22Rv1 (cell line): ENCODE data around the gene CYB5B.

Source experiments
- ZFX ChIP-seq: fragments of 450-650 bp; IDR thresholded peaks from 2 replicates; pipeline ENCODE4 v1.6.1; 2017; ENCODE audit warnings: antibody characterized with exemption, borderline replicate concordance
- TF ChIP-seq, protein P1 (sequence below): fragments of 450-650 bp; IDR thresholded peaks from 2 replicates; pipeline ENCODE4 v1.5.1; 2017; ENCODE audit warnings: mild to moderate bottlenecking

DNA sequence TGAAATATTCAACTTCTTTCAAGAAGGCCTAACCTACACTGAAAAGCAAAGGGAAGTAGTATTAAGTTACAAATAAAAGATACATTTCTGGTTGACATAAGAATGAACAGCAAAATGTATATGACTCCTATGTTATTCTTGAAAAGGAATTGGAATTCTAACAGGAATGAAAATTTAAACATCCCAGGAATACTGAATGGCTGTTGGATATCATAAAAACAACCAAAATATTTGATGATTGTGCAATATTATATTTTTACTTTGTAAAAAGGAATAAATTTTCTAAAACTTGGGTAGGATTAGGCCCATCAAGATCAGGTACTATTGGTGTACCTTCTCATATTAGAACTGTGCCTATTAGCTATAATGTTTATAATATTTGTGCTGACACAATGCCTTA is 50.0 kb downstream of the CYB5B start:
- TF ChIP-seq, protein P1, sequence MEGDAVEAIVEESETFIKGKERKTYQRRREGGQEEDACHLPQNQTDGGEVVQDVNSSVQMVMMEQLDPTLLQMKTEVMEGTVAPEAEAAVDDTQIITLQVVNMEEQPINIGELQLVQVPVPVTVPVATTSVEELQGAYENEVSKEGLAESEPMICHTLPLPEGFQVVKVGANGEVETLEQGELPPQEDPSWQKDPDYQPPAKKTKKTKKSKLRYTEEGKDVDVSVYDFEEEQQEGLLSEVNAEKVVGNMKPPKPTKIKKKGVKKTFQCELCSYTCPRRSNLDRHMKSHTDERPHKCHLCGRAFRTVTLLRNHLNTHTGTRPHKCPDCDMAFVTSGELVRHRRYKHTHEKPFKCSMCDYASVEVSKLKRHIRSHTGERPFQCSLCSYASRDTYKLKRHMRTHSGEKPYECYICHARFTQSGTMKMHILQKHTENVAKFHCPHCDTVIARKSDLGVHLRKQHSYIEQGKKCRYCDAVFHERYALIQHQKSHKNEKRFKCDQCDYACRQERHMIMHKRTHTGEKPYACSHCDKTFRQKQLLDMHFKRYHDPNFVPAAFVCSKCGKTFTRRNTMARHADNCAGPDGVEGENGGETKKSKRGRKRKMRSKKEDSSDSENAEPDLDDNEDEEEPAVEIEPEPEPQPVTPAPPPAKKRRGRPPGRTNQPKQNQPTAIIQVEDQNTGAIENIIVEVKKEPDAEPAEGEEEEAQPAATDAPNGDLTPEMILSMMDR = no peak
- TF ChIP-seq ZFX = no peak
